ENCODE measurements around the gene AFF1. TPM values are rescaled to one million over a fixed set of nuclear protein-coding genes. Genes with fewer than 3 reads are reported as not detected.

The AFF1 gene
- total and polyA plus RNA-seq, 4 experiments from 2014 or later = 13.6 to 108 (median 66.4) TPM

DNA sequence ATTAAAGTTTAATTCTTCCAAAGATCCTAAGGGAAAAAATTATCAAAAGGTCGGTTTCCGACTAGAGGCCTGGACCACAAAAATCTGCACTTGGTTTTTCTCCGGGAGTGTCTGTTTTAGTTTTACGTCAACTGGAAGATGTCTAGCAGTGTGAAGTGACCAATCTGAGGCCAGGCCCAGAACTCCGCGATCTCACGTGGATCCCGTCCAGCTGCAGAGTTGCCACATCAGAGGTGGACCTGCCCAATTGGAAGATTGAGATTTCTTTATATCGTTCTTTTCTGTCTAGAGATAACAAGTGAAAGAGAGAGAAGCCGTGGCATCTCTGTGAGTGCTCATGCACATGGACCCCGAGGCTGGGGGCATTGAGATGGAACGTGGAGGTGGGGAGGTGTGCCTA is 115.8 kb downstream of the AFF1 start:
- H3K9me3 Mint-ChIP-seq = no peaks in the 10 kb centered on the region

DNA sequence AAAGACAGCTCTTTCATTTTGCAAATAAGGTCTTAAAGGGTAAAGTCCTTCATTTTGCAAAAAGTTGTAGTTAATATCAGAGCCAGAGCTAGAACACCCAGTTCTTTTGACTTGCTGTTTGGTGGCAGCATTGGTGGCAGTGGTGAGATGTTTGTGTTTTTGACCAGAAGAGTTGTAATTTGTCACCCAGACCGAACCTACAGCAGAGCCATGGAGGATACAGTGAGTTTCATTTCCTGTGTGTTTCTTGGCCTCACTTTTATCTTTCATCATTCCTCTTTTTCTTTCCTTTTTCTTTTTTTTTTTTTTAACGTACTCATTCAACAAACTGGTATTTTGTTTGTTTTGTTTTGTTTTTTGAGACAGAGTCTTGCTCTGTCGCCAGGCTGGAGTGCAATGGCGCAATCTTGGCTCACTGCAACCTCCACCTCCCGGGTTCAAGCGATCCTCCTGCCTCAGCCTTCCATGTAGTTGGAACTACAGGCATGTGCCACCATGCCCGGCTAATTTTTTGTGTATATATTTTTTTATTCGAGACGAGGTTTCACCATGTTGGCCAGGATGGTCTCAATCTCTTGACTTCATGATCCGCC is 116.4 kb downstream of the AFF1 start:
- H3K9me3 Mint-ChIP-seq = no peaks in the 10 kb centered on the region
- Histone ChIP-seq H3K36me3 (ENCODE audit: insufficient read depth, low read length) (peaks cover 12% of the 10 kb centered on the region), H3K27ac (ENCODE audit: low read depth, low read length) (no peak overlapping the region), H3K27me3 (ENCODE audit: insufficient read depth, low read length) (no peaks in the 10 kb centered on the region), H3K9me3 (ENCODE audit: control insufficient read depth in 1 of 2, low read length in 2 of 2) (no peaks in the 10 kb centered on the region), H3K4me3 (ENCODE audit: low read length in 2 of 2) (no peak overlapping the region), H3K4me1 (ENCODE audit: insufficient read depth, low read length) (peaks cover 39% of the 10 kb centered on the region)
- CTCF ChIA-PET (ENCODE audit: partially characterized antibody) = interaction anchor here (0.8 to 1.1 kb wide), 2 partner anchors 42 to 129 kb away, joined by 3 to 4 read pairs; no protein-coding TSS in a partner anchor
- H3K4me1 Mint-ChIP-seq = peaks cover 33 to 75% (median 45%) of the 10 kb centered on the region in 4 donors
- POLR2A ChIA-PET (ENCODE audit: partially characterized antibody) = no interaction called here
- DNase-seq = no peak
- no peak overlapping the region for H3K4me3 Mint-ChIP-seq
- intact Hi-C loops (cut with micrococcal nuclease) = loop anchor here (5.0 kb wide), 1 partner anchor 34 kb away; no protein-coding TSS in a partner anchor
- peaks cover 46 to 62% of the 10 kb centered on the region in 2 donors for H3K36me3 Mint-ChIP-seq
- H3K27me3 Mint-ChIP-seq = no peaks in the 10 kb centered on the region
- peak overlapping the region in 3 of 7 donors; percentile 34 to 49 (median 43) for H3K27ac Mint-ChIP-seq

More for the DNA sequence above, 115.8 kb downstream of the AFF1 start:
- Histone ChIP-seq H3K27ac (ENCODE audit: low read depth, low read length) (no peak overlapping the region), H3K27me3 (ENCODE audit: insufficient read depth, low read length) (no peaks in the 10 kb centered on the region), H3K4me3 (ENCODE audit: low read length in 2 of 2) (no peak overlapping the region), H3K9me3 (ENCODE audit: control insufficient read depth in 1 of 2, low read length in 2 of 2) (no peaks in the 10 kb centered on the region), H3K4me1 (ENCODE audit: insufficient read depth, low read length) (peaks cover 35% of the 10 kb centered on the region), H3K36me3 (ENCODE audit: insufficient read depth, low read length) (peaks cover 12% of the 10 kb centered on the region)
- ChIA-PET CTCF (ENCODE audit: partially characterized antibody) (interaction anchor here (0.8 to 1.1 kb wide), 2 partner anchors 42 to 128 kb away, joined by 3 to 4 read pairs; no protein-coding TSS in a partner anchor), POLR2A (ENCODE audit: partially characterized antibody) (no interaction called here)
- peak overlapping the region in 2 of 7 donors; percentile 34 to 49 for H3K27ac Mint-ChIP-seq
- H3K36me3 Mint-ChIP-seq = peaks cover 47 to 57% of the 10 kb centered on the region in 2 donors
- intact Hi-C loops (cut with micrococcal nuclease) = loop anchor here (5.0 kb wide), 1 partner anchor 33 kb away; no protein-coding TSS in a partner anchor
- H3K27me3 Mint-ChIP-seq = no peaks in the 10 kb centered on the region
- H3K4me1 Mint-ChIP-seq = peaks cover 31 to 69% (median 40%) of the 10 kb centered on the region in 4 donors
- no peak overlapping the region for H3K4me3 Mint-ChIP-seq
- DNase-seq = no peak

DNA sequence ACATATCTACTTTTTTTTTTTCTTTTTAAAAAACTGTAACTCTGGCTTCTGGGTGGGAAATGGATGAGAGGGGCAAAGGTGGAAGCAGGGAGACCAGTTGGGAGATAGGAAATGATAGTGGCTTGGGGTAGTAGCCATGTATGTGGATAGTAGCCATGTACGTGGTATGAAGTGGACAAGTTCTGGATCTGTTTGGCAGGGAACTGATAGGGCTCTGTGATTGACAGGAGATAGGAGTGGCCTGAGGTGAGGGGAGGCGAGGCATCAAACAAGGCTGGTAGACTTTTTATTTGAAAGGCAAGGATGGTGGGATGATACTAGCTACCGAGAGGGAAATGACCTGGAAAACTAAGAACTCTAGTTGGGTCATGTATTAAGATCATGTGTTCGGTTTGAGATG is 117.8 kb downstream of the AFF1 start:
- no peaks in the 10 kb centered on the region for H3K27me3 ChIP-seq (ENCODE audit: insufficient read depth, low read length)
- no peak for DNase-seq
- Mint-ChIP-seq H3K36me3 (peaks cover 32 to 55% of the 10 kb centered on the region in 2 donors), H3K4me3 (peak overlapping the region in 1 of 8 donors; percentile 3), H3K4me1 (peaks cover 38 to 80% (median 52%) of the 10 kb centered on the region in 4 donors), H3K27ac (peak overlapping the region in 3 of 7 donors; percentile 26 to 36 (median 27)), H3K9me3 (no peaks in the 10 kb centered on the region), H3K27me3 (no peaks in the 10 kb centered on the region)
- H3K4me1 ChIP-seq (ENCODE audit: insufficient read depth, low read length) = peaks cover 41% of the 10 kb centered on the region
- POLR2A ChIA-PET (ENCODE audit: partially characterized antibody) = no interaction called here
- CTCF ChIA-PET (ENCODE audit: partially characterized antibody) = interaction anchor here (2.0 to 2.3 kb wide), 2 partner anchors 14 to 41 kb away, joined by 5 read pairs; no protein-coding TSS in a partner anchor
- no peak overlapping the region for H3K27ac ChIP-seq (ENCODE audit: low read depth, low read length)
- peaks cover under 1% of the 10 kb centered on the region for H3K36me3 ChIP-seq (ENCODE audit: insufficient read depth, low read length)
- H3K4me3 ChIP-seq (ENCODE audit: low read length in 2 of 2) = no peak overlapping the region
- intact Hi-C loops (cut with micrococcal nuclease) = loop anchor here (5.0 kb wide), 1 partner anchor 35 kb away; no protein-coding TSS in a partner anchor
- no peaks in the 10 kb centered on the region for H3K9me3 ChIP-seq (ENCODE audit: control insufficient read depth in 1 of 2, low read length in 2 of 2)

DNA sequence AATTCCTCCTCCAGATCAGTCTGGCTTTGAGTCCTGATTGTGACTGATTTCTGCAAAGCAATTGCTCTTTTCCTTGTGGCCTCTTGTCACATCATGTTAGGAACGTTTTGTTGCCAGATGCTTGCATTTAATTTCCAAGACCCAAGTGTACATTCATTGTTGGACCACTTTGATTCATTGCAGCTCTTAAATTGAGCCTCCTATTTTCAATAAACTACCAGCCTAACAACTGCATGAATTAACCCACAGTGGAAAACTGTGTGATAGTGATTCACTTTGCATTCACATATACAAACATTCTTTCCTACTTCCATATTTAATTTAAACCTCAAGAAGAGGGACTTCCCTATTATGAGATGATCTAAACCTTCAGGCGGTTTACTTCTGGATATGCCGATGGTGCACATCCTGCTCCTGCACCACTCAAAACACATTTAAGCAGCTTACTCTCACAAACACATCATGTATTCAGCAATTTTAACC is 118.4 kb downstream of the AFF1 start:
- DNase-seq = no peak
- H3K27me3 ChIP-seq (ENCODE audit: insufficient read depth, low read length) = no peaks in the 10 kb centered on the region
- no peak overlapping the region for H3K4me3 Mint-ChIP-seq
- no peaks in the 10 kb centered on the region for H3K9me3 ChIP-seq (ENCODE audit: control insufficient read depth in 1 of 2, low read length in 2 of 2)
- peak overlapping the region in 3 of 7 donors; percentile 11 to 38 (median 22) for H3K27ac Mint-ChIP-seq
- intact Hi-C loops (cut with micrococcal nuclease) = loop anchor here (5.0 kb wide), 1 partner anchor 36 kb away; no protein-coding TSS in a partner anchor
- H3K4me1 Mint-ChIP-seq = peaks cover 41 to 85% (median 57%) of the 10 kb centered on the region in 4 donors
- H3K36me3 Mint-ChIP-seq = peaks cover 31 to 52% of the 10 kb centered on the region in 2 donors
- H3K27ac ChIP-seq (ENCODE audit: low read depth, low read length) = no peak overlapping the region
- H3K36me3 ChIP-seq (ENCODE audit: insufficient read depth, low read length) = no peaks in the 10 kb centered on the region
- ChIA-PET POLR2A (ENCODE audit: partially characterized antibody) (no interaction called here), CTCF (ENCODE audit: partially characterized antibody) (interaction anchor here (1.6 to 2.3 kb wide), 3 partner anchors 13 to 40 kb away, joined by 5 read pairs; no protein-coding TSS in a partner anchor)
- no peaks in the 10 kb centered on the region for H3K9me3 Mint-ChIP-seq
- peaks cover 47% of the 10 kb centered on the region for H3K4me1 ChIP-seq (ENCODE audit: insufficient read depth, low read length)
- no peaks in the 10 kb centered on the region for H3K27me3 Mint-ChIP-seq
- no peak overlapping the region for H3K4me3 ChIP-seq (ENCODE audit: low read length in 2 of 2)

DNA sequence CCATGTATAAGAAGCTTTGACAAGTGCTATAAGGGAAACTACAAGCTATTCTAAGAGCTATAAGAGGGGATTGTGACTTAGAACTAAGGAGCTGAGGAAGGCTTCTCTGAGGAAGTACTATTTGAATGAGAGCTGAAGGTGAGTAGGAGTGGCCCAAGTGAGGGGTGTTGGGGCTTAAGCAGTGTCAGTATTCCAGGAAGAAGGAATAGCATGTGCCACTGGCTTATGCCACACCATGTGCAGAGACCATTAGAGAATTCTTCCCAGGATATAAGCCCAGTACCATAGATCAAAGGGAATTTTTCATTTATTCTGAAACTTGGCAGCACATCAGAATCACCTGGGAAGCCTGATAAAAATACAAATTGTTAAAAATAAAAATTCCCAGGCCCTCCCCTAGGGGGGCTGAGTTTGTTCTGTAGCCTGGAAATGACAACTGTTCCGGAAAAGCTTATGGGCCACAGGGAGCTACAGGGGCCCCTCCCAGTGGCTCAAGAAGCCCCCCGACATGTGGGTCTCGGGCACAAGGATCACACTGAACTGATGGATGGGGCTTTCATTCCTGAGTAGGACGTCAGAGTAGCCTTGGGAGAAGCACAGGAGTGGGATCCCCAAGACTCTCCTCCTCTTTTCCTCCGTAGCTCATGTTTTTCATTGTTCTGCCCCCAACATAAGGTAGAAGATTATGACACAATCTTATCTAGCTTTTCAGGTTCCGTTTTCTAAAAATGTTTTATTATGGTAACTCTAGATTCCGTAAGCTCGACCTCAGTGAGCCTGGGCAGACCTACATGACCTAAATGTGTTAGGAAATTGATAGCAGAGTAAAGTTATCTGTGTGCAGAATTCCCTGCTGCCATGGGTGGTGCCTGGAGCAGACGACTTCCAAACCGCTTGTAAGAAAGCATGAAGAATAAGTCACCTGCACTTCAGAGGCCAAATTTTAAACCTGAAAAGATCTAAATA is 119.3 kb downstream of the AFF1 start:
- no peaks in the 10 kb centered on the region for H3K27me3 ChIP-seq (ENCODE audit: insufficient read depth, low read length)
- POLR2A ChIA-PET (ENCODE audit: partially characterized antibody) = interaction anchor here (0.9 kb wide), 1 partner anchor 119 kb away, joined by 3 read pairs; the partner anchor contains the start of gene AFF1
- CTCF ChIA-PET (ENCODE audit: partially characterized antibody) = interaction anchor here (1.2 to 2.3 kb wide), 6 partner anchors 12 to 120 kb away, joined by 3 to 5 read pairs (median 5); partner anchors contain the start of gene AFF1
- H3K27ac Mint-ChIP-seq = peak overlapping the region in 1 of 7 donors; percentile 3
- intact Hi-C loops (cut with micrococcal nuclease) = loop anchor here (5.0 kb wide), 1 partner anchor 37 kb away; no protein-coding TSS in a partner anchor
- peaks cover 55% of the 10 kb centered on the region for H3K4me1 ChIP-seq (ENCODE audit: insufficient read depth, low read length)
- H3K4me3 ChIP-seq (ENCODE audit: low read length in 2 of 2) = no peak overlapping the region
- no peak overlapping the region for H3K27ac ChIP-seq (ENCODE audit: low read depth, low read length)
- no peaks in the 10 kb centered on the region for H3K27me3 Mint-ChIP-seq
- no peak overlapping the region for H3K4me3 Mint-ChIP-seq
- no peaks in the 10 kb centered on the region for H3K9me3 Mint-ChIP-seq
- no peaks in the 10 kb centered on the region for H3K36me3 ChIP-seq (ENCODE audit: insufficient read depth, low read length)
- H3K36me3 Mint-ChIP-seq = peaks cover 26 to 48% of the 10 kb centered on the region in 2 donors
- no peaks in the 10 kb centered on the region for H3K9me3 ChIP-seq (ENCODE audit: control insufficient read depth in 1 of 2, low read length in 2 of 2)
- no peak for DNase-seq
- H3K4me1 Mint-ChIP-seq = peaks cover 47 to 89% (median 61%) of the 10 kb centered on the region in 4 donors

DNA sequence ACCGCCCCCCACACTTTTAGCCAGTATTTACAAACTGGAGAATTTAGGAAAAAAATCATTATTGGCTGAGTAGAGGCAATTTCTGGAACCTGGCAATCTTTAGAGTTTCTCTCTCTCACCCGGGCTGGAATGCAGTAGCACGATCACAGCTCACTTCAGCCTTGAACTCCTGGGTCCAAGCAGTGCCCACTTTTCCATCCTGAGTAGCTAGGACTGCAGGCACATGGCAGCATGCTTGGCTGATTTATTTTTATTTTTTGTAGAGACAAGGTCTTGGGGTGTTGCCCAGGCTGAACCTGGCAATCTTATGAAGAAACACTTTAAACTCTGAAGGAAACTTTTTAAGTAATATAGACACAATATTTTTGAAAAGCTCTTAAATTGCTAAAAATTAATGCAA is 120.1 kb downstream of the AFF1 start:
- H3K36me3 Mint-ChIP-seq = peaks cover 24 to 46% of the 10 kb centered on the region in 2 donors
- Histone ChIP-seq H3K27ac (ENCODE audit: low read depth, low read length) (no peak overlapping the region), H3K27me3 (ENCODE audit: insufficient read depth, low read length) (no peaks in the 10 kb centered on the region), H3K4me3 (ENCODE audit: low read length in 2 of 2) (no peak overlapping the region), H3K36me3 (ENCODE audit: insufficient read depth, low read length) (no peaks in the 10 kb centered on the region), H3K9me3 (ENCODE audit: control insufficient read depth in 1 of 2, low read length in 2 of 2) (no peaks in the 10 kb centered on the region), H3K4me1 (ENCODE audit: insufficient read depth, low read length) (peaks cover 57% of the 10 kb centered on the region)
- ChIA-PET CTCF (ENCODE audit: partially characterized antibody) (interaction anchor here (1.2 to 2.3 kb wide), 5 partner anchors 12 to 120 kb away, joined by 3 to 5 read pairs (median 5); partner anchors contain the start of gene AFF1), POLR2A (ENCODE audit: partially characterized antibody) (interaction anchor here (0.9 kb wide), 1 partner anchor 120 kb away, joined by 3 read pairs; the partner anchor contains the start of gene AFF1)
- peaks cover 51 to 93% (median 69%) of the 10 kb centered on the region in 4 donors for H3K4me1 Mint-ChIP-seq
- H3K4me3 Mint-ChIP-seq = no peak overlapping the region
- no peak for DNase-seq
- no peaks in the 10 kb centered on the region for H3K27me3 Mint-ChIP-seq
- intact Hi-C loops (cut with micrococcal nuclease) = loop anchor here (5.0 kb wide), 1 partner anchor 38 kb away; no protein-coding TSS in a partner anchor
- H3K9me3 Mint-ChIP-seq = no peaks in the 10 kb centered on the region
- peak overlapping the region in 4 of 7 donors; percentile 10 to 61 (median 41) for H3K27ac Mint-ChIP-seq
